Activated CD8-positive, alpha-beta memory T cell treated with anti-CD3 and anti-CD28 coated beads, Interleukin-2, amount 50 U/mL, for 1 hour (primary cell): Measurements from ENCODE around the gene CELSR3.

Experiments
- DNase-seq: peaks from one replicate; pipeline ENCODE4 v3.0.0-alpha.2; 2020; ENCODE audit errors: extremely low read depth

The CELSR3 gene

GRCh38 chr3:48599509-48600285 lies 63.0 kb downstream of the CELSR3 start:
- DNase-seq: no peak

GRCh38 chr3:48599077-48599501 lies 63.6 kb downstream of the CELSR3 start:
- no peak for DNase-seq

GRCh38 chr3:48598323-48599076 lies 64.2 kb downstream of the CELSR3 start:
- DNase-seq: no peak

GRCh38 chr3:48597408-48597800 lies 65.3 kb downstream of the CELSR3 start:
- no peak for DNase-seq

GRCh38 chr3:48596676-48597407 lies 65.8 kb downstream of the CELSR3 start:
- DNase-seq: no peak

- no peak for DNase-seq
Measured at GRCh38 chr3:48596157-48596556, 66.5 kb downstream of the CELSR3 start.

GRCh38 chr3:48595526-48596121 lies 67.1 kb downstream of the CELSR3 start:
- no peak for DNase-seq

- no peak for DNase-seq
Measured at GRCh38 chr3:48595075-48595525, 67.6 kb downstream of the CELSR3 start, which contains the start of gene COL7A1. Gene COL7A1 (minus strand): TSS chr3:48595329. CDS start chr3:48595159, 170 bp downstream.

- DNase-seq: no peak
Measured at GRCh38 chr3:48594417-48595049, 68.2 kb downstream of the CELSR3 start.

- no peak for DNase-seq
Measured at GRCh38 chr3:48593337-48593736, 69.3 kb downstream of the CELSR3 start.

GRCh38 chr3:48592519-48593087 lies 70.1 kb downstream of the CELSR3 start:
- no peak for DNase-seq

- DNase-seq: no peak
Measured at GRCh38 chr3:48591886-48592518, 70.7 kb downstream of the CELSR3 start.

GRCh38 chr3:48591436-48591835 lies 71.2 kb downstream of the CELSR3 start:
- DNase-seq: no peak

- no peak for DNase-seq
Measured at GRCh38 chr3:48588230-48588629, 74.5 kb downstream of the CELSR3 start.

- DNase-seq: no peak
Measured at GRCh38 chr3:48587686-48588085, 75.0 kb downstream of the CELSR3 start.
